Measurements from ENCODE around the gene ENOPH1. TPM values are rescaled to one million over a fixed set of nuclear protein-coding genes. Genes with fewer than 3 reads are reported as not detected.
"Not testable (repeated sequence)": the region's sequence is repeated elsewhere in the genome, so short reads cannot be mapped to it uniquely, and the experiment has no call there.

Gene ENOPH1
- 27.5 TPM for total RNA-seq

GRCh38 chr4:82430193-82430963 is at the start of gene ENOPH1, which contains the start of gene HNRNPDL:
TSS of gene ENOPH1 (plus strand) at chr4:82430590. CDS start at chr4:82430830, 240 bp downstream.
TSS of gene HNRNPDL (minus strand) at chr4:82430462. CDS start at chr4:82429690, 772 bp downstream.
- DNase-seq (ENCODE audit: low spot score) = peak; percentile 98

GRCh38 chr4:82380831-82381230 is 49.6 kb upstream of the ENOPH1 start:
- DNase-seq (ENCODE audit: low spot score) = no peak

DNA sequence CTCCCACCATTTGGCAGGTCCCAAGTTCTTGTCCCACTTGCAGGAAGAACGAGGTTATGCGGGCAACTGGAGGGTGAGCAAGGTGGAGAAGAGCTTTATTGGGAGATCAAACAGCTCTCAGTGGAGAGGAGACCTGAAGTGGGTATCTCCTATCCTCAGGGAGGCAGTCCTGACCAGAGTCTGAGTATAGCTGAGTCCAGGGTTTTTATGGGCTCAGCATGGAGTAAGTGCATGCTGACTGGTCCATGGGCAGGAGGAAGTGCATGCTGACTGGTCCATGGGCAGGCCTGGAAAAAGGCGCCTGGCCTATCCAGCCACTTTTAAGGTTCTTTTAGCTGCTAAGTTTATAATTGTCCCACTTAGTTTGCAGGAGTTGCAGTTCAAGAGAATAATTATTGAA is 49.2 kb upstream of the ENOPH1 start:
- no peak for DNase-seq (ENCODE audit: low spot score)

GRCh38 chr4:82381661-82382296 is 48.6 kb upstream of the ENOPH1 start:
- no peak for DNase-seq (ENCODE audit: low spot score)

DNA sequence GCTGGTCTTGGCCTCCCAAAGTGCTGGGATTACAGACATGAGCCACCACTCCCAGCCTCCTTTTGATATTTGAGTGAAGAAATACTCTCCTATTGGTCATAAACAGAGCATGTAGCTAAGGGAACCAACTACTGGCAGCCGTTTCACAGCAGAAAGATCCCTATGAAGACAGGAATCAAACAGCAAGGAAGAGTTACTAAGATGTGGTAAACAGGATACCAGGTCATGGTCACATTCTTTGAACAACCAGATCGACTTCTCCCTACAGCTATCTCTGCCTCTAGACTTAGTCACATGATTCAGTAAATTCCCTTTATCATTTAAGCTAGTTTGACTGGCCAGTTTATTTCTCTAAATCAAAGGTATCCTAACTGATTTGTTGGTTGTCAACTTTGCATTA is 47.6 kb upstream of the ENOPH1 start:
- no peak for DNase-seq (ENCODE audit: low spot score)

- DNase-seq (ENCODE audit: low spot score) = not testable (repeated sequence)
Observed at GRCh38 chr4:82386312-82386711, 44.1 kb upstream of the ENOPH1 start.

DNA sequence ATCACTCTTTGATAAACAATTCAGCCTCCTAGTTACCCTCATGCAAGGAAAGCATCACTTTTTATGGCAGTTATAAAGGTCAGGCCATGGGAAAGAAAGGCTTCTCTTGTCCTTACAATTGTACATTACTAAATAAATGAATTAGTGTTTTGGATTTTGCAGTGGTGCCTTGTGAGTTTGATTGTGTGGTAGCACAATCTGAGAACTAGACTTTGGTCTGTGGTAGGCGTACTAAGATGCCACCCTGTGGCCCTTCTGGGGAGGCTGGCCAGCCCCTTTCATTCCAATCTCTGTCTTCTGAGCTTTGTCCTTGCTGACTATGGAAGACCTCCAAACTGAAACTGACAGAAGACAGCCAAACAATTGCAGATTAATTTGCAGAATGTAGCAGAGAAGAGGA is 42.0 kb upstream of the ENOPH1 start:
- DNase-seq (ENCODE audit: low spot score) = no peak

GRCh38 chr4:82390061-82390460 is 40.3 kb upstream of the ENOPH1 start:
- DNase-seq (ENCODE audit: low spot score) = not testable (repeated sequence)

DNA sequence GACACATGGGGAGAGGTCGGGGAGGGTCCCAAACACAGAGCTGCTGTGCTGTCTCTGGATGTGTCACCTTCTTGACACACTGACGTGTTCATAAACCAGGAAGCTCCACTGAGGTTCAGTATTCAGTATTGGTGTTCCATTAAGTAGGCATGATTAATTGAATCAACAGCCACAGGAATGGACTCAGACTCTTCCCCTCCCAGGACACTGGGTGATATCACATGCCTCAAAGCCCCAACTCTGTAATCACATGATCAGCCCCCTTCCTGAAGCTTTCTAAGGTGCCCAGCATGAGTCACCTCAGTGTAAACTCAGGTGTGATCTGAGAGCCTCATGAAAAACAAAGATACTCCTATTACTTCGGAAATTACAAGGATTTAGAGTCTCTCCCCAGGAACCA is 35.5 kb upstream of the ENOPH1 start:
- DNase-seq (ENCODE audit: low spot score) = no peak

GRCh38 chr4:82397527-82397926 is 32.9 kb upstream of the ENOPH1 start:
- no peak for DNase-seq (ENCODE audit: low spot score)

GRCh38 chr4:82398263-82398662 is 32.1 kb upstream of the ENOPH1 start:
- no peak for DNase-seq (ENCODE audit: low spot score)

DNA sequence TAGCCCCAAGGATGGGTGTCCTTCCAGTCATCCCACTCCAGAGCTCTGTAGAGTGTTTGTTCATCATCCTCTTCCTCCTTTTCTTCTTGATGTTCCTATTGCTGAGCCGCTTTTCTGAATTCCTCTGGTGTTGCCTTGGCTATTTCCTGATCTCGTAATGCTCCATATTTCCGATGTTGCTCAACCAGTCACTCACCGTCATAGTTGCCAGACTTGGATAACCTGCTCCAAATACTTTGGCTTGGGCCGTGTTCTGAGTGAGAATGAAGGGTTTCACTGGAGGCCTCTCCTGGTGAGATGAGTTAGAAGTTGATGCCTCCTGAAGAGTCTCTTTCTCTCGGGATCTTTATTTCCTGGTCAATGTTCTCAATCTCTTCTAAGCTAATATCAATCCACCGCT is 28.8 kb upstream of the ENOPH1 start:
- no peak for DNase-seq (ENCODE audit: low spot score)

GRCh38 chr4:82402196-82402775 is 28.1 kb upstream of the ENOPH1 start:
- no peak for DNase-seq (ENCODE audit: low spot score)

DNA sequence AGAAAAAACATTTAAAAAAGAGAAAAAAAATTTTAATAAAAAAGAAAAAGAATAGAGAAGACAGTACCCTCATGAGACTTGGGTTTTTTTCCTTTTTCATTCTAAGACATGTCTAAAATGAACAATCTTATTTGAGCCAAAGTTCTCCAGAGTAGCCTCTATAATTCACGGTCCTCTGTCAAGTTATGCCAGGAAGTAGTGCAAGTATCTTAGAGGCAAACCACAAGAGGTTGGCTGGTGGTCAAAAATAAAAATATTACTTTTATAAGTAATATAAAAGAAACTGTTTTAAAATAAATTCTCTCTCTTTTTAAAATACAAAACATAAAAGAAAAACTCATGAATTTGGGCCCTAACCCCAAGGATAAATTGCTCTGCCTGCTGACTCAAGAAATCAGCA is 26.7 kb upstream of the ENOPH1 start:
- no peak for DNase-seq (ENCODE audit: low spot score)

DNA sequence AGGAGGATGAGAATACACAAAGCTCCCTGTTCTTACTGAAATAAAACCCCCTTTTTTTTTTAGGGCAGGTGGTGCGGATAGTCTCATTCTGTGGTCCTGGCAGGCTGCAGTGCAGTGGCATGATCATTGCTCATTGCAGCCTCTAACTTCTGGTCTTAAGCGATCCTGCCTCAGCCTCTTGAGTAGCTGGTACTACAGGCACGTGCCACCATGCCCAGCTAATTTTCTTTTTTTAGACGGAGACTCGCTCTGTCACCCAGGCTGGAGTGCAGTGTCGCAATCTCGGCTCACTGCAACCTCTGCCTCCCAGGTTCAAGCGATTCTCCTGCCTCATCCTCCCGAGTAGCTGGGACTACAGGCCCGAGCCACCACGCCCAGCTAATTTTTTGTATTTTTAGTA is 15.3 kb upstream of the ENOPH1 start:
- DNase-seq (ENCODE audit: low spot score) = not testable (repeated sequence)

- DNase-seq (ENCODE audit: low spot score) = no peak
Observed at GRCh38 chr4:82415922-82416365, 14.4 kb upstream of the ENOPH1 start.

DNA sequence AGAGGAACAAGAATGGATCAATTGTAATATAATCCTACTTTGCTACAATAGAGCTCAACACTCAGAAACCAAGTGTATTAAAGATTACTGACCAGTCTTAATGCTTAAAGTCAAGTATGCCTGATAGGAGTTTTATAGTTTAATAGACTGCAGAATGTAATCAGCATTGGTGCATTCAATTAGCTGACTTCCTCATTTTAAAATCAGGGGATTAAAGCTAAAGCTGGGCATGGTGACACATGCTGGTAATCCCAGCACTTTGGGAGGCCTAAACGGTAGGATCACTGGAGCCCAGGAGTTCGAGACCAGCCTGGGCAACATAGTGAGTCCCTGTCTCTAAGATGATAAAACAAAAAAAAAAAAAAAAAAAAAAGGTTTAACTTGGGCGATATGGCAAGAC is 10.9 kb upstream of the ENOPH1 start:
- no peak for DNase-seq (ENCODE audit: low spot score)

DNA sequence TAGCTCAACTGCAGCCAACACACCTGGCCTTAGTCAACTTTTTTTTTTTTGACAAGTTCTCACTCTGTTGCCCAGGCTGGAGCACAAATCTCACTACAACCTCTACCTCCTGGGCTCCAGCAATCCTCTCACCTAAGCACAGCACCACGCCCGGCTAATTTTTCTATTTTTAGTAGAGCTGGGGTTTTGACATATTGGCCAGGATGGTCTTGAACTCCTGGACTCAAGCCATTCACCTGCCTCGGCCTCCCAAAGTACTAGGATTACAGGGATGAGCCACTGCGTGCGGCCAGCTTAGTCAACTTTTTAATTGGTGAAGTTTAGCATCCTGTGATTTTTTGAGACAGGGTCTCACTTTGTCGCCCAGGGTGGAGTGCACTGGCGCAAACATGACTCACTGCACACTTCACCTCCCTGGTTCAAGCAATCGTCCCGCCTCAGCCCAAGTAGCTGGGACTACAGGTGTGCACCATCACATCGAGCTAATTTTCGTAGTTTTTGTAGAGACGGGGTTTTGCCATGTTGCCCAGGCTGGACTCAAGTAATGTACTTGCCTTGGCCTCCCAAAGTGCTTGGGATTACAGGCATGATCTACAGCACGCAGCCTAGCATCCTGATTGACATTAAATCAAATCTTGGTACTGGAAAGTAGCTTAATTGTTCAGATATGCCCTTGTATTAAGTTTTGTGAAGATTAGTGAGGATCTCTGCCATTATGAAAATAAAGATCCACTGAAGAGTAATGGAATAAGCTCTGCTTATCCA is 8.4 kb upstream of the ENOPH1 start:
- DNase-seq (ENCODE audit: low spot score) = no peak

DNA sequence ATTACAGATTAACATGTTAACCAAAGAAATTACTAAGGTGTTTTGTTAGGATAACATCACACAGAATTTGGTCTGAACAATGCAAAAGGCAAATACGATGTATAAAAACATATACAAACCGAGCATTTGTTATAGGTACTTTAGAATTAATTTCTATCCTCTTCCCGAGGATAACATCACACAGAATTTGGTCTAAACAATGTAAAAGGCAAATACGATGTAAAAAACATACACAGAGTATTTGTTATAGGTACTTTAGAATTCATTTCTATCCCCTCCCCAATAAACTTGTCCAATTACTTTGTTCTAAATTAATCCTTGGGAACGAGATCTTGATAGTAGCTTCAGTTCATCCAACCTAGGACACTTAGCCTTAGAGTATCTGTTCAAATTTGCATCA is 7.8 kb upstream of the ENOPH1 start:
- no peak for DNase-seq (ENCODE audit: low spot score)

DNA sequence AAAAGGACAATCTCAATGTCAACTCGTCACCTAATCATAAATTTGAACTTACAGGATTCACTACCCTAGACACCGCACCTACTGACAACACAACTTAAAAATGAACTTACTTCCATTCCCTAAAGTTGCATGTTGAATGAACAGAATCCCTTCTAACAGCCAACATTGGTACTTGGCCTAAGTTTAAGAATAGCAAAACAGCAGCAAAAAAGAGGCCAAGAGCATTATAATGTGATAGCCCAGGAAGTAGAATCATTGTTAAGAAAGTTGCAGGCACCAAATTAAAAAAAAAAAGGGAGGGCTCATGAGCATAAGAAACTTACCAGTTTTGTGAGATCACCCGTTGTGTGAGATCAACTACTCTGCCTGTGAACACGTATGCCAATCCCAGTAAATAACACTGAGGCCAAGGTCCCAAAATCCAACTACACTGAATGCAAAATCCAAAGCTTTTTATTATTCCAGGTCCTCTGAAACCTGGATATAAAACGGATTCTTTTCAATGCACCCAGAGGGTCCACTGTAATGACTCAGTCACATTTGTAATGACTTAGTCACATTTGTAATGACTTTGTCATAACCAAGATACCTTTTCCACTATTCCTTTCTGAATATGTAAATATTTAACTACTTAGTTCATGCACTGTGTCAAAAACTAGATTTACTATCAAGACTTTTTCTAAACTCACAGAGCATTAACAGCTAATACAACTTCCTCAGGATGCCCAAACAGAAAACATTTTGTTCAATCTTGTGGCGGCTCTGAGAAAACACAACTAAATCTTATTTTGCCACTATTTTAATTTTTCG is 6.9 kb upstream of the ENOPH1 start:
- DNase-seq (ENCODE audit: low spot score) = no peak

GRCh38 chr4:82425478-82425877 is 4.9 kb upstream of the ENOPH1 start:
- DNase-seq (ENCODE audit: low spot score) = no peak
